Tibial artery (tissue), 4 donors: ENCODE data around the gene TMEM41A.
"Not testable (repeated sequence)": the region's sequence is repeated elsewhere in the genome, so short reads cannot be mapped to it uniquely, and the experiment has no call there.

Experiments used
- DNase-seq, 2 donors: peaks; one replicate each; pipeline ENCODE4 v3.0.0-alpha.2; 2019
- H3K27ac ChIP-seq, 2 donors: fragments of 200-600 bp; sonication (generic) in 1 of 2; 1 replicate in 1 of 2; 2 replicates in 1 of 2; pipeline ENCODE4 v1.5.1; 2018 to 2019; ENCODE audit warnings: mild to moderate bottlenecking in 1 of 2
- H3K27me3 ChIP-seq, 2 donors: fragments of 200-600 bp; sonication (generic) in 1 of 2; one replicate each; pipeline versions ENCODE4 v1.5.1 to v1.6.0; 2016 to 2019
- H3K36me3 ChIP-seq, 3 donors: fragments of 200-600 bp; sonication (generic) in 2 of 3; one replicate each; pipeline ENCODE4 v1.5.1; 2016 to 2019; ENCODE audit warnings: mild to moderate bottlenecking in 2 of 3
- H3K4me1 ChIP-seq, 4 donors: fragments of 200-600 bp; sonication (generic) in 2 of 4; 1 replicate in 3 of 4; 2 replicates in 1 of 4; pipeline ENCODE4 v1.5.1; 2016 to 2019
- H3K4me3 ChIP-seq, 2 donors: fragments of 200-600 bp; sonication (generic) in 1 of 2; 1 replicate in 1 of 2; 2 replicates in 1 of 2; pipeline ENCODE4 v1.5.1; 2018 to 2019; ENCODE audit warnings: mild to moderate bottlenecking in 2 of 2
- H3K9me3 ChIP-seq, 3 donors: fragments of 200-600 bp; sonication (generic) in 1 of 3; one replicate each; pipeline ENCODE4 v1.5.1; 2016 to 2019
- intact Hi-C: fragments of 100-400 bp; cut with DNase I; formaldehyde crosslinking; loops from one replicate; pipeline ENCODE4 v1.15.0; 2023; ENCODE audit warnings: low total_unique reads
- TF ChIP-seq, protein P1 (sequence below), 2 experiments: fragments of 200-600 bp in 1 of 2; fragments of 450-650 bp in 1 of 2; IDR thresholded peaks; one replicate each; pipeline ENCODE4 v1.5.1; 2017 to 2019; ENCODE audit warnings: antibody characterized with exemption in 2 of 2, mild to moderate bottlenecking in 1 of 2, moderate library complexity in 1 of 2

Gene TMEM41A

DNA sequence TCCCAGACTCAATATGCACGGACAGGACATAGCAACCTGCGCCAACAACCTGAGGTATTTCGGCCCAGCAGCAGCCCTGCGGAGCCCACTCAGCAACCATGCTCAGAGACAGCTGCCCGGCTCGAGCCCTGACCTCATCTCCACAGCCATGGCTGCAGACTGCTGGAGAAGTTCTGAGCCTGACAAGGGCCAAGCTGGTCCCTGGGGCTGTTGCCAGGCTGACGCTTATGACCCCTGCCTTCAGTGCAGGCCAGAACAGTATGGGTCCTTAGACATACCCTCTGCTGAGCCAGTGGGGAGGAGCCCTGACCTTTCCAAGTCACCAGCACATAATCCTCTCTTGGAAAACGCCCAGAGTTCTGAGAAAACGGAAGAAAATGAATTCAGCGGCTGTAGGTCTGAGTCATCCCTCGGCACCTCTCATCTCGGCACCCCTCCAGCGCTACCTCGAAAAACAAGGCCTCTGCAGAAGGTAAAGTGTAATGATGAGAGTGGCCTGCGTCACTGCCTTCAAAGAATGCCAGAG lies 25.5 kb downstream of the TMEM41A start:
- peaks cover 28 to 75% (median 40%) of the 10 kb centered on the region in 3 donors for H3K36me3 ChIP-seq
- intact Hi-C loops: no loop called here
- no peak for DNase-seq

DNA sequence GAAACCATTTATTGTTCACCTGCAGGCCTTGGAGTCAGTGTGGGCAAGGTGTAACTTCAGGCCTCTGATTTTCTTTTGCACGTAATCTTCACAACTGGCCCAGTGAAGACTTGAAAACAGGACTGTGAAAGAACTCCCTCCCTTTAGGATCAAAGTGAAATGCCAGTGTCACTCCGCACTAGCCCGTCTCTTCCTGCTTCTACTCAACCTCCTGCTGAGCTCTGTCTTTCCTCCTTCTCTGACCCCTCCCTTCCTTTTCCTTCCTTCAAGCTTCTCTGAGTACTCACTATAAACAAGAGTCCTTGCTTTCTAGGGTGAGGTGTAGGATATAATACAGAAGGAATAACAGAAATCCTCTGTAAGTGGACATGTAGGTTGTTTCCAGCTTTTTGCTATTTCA lies 28.5 kb downstream of the TMEM41A start:
- no peaks in the 10 kb centered on the region for H3K27me3 ChIP-seq
- peaks cover 42 to 75% (median 49%) of the 10 kb centered on the region in 3 donors for H3K36me3 ChIP-seq
- no peak for DNase-seq
- H3K9me3 ChIP-seq: no peaks in the 10 kb centered on the region
- TF ChIP-seq, protein P1, sequence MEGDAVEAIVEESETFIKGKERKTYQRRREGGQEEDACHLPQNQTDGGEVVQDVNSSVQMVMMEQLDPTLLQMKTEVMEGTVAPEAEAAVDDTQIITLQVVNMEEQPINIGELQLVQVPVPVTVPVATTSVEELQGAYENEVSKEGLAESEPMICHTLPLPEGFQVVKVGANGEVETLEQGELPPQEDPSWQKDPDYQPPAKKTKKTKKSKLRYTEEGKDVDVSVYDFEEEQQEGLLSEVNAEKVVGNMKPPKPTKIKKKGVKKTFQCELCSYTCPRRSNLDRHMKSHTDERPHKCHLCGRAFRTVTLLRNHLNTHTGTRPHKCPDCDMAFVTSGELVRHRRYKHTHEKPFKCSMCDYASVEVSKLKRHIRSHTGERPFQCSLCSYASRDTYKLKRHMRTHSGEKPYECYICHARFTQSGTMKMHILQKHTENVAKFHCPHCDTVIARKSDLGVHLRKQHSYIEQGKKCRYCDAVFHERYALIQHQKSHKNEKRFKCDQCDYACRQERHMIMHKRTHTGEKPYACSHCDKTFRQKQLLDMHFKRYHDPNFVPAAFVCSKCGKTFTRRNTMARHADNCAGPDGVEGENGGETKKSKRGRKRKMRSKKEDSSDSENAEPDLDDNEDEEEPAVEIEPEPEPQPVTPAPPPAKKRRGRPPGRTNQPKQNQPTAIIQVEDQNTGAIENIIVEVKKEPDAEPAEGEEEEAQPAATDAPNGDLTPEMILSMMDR (IDR thresholded peaks at IDR 0.05): no peak
- intact Hi-C loops: no loop called here
- H3K4me1 ChIP-seq: no peaks in the 10 kb centered on the region
- H3K4me3 ChIP-seq: no peak overlapping the region
- H3K27ac ChIP-seq: no peak overlapping the region

More for the DNA sequence above, 25.5 kb downstream of the TMEM41A start:
- H3K4me3 ChIP-seq: no peak overlapping the region
- TF ChIP-seq, protein P1 (IDR thresholded peaks at IDR 0.05): no peak
- H3K9me3 ChIP-seq: no peaks in the 10 kb centered on the region
- H3K27ac ChIP-seq: no peak overlapping the region
- H3K4me1 ChIP-seq: no peaks in the 10 kb centered on the region
- no peaks in the 10 kb centered on the region for H3K27me3 ChIP-seq

DNA sequence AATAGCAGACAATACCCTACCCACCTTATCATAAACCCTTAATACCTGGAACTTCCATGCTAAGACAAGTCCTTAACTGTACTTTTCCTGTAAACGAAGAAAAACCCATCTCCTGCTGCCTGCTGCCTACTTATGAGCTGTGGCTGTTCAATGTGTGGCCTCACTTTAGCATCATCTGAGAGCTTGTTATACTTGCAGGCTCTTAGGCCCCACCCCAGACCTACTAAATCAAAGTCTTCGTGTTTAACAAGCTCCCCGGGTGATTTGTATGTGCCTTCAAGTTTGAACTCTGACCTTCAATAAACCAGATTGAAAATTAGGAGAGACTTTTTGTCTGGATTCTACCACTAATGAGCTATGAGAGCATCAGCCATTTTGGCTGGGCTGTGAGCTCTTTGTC lies 29.3 kb downstream of the TMEM41A start:
- H3K4me1 ChIP-seq: no peaks in the 10 kb centered on the region
- TF ChIP-seq, protein P1 (IDR thresholded peaks at IDR 0.05): no peak
- intact Hi-C loops: no loop called here
- no peaks in the 10 kb centered on the region for H3K9me3 ChIP-seq
- H3K27me3 ChIP-seq: no peaks in the 10 kb centered on the region
- H3K27ac ChIP-seq: no peak overlapping the region
- H3K36me3 ChIP-seq: peaks cover 42 to 75% (median 46%) of the 10 kb centered on the region in 3 donors
- no peak overlapping the region for H3K4me3 ChIP-seq
- DNase-seq: no peak

DNA sequence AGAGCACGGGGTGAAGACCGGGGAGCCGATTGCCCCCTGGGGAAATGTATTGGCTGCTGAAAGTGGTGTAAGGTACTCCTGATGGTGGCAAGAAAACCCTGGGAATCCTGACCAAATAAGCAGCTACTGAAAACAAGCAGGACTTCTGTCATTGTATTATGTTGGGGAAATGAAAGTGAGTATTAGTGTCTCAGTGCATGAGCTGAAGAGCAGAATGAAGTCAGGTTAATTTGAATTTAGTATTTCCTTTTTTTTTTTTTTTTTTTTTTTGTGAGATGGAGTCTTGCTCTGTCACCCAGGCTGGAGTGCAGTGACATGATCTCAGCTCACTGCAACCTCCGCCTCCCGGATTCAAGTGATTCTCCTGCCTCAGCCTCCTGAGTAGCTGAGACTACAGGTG lies 32.7 kb downstream of the TMEM41A start:
- H3K4me1 ChIP-seq, H3K27ac ChIP-seq, H3K9me3 ChIP-seq, H3K27me3 ChIP-seq, DNase-seq, intact Hi-C loops, H3K4me3 ChIP-seq: not testable (repeated sequence)
- H3K36me3 ChIP-seq: peaks cover 25 to 67% (median 33%) of the 10 kb centered on the region in 3 donors

DNA sequence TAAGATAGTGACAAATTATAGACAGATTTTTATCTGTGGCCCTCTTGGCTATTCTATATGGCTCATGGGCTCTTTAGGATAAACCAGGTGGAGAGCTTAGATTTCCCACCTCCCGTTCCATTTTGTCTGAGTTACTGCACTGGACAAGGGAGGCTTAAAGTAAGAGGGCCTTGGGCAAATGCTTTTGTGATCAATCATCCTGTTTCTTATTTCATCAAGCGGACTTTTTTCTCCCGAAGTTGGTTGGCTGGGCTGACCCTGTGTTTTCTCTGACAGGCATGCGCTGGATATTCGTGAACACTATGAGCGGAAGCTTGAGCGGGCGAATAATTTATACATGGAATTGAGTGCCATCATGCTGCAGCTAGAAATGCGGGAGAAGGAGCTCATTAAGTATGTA lies 33.4 kb downstream of the TMEM41A start:
- Histone ChIP-seq H3K9me3 (no peaks in the 10 kb centered on the region), H3K27ac (no peak overlapping the region), H3K27me3 (no peaks in the 10 kb centered on the region), H3K36me3 (peaks cover 25 to 67% (median 33%) of the 10 kb centered on the region in 3 donors), H3K4me3 (no peak overlapping the region), H3K4me1 (no peaks in the 10 kb centered on the region)
- TF ChIP-seq, protein P1 (IDR thresholded peaks at IDR 0.05): no peak
- no peak for DNase-seq
- intact Hi-C loops: no loop called here

DNA sequence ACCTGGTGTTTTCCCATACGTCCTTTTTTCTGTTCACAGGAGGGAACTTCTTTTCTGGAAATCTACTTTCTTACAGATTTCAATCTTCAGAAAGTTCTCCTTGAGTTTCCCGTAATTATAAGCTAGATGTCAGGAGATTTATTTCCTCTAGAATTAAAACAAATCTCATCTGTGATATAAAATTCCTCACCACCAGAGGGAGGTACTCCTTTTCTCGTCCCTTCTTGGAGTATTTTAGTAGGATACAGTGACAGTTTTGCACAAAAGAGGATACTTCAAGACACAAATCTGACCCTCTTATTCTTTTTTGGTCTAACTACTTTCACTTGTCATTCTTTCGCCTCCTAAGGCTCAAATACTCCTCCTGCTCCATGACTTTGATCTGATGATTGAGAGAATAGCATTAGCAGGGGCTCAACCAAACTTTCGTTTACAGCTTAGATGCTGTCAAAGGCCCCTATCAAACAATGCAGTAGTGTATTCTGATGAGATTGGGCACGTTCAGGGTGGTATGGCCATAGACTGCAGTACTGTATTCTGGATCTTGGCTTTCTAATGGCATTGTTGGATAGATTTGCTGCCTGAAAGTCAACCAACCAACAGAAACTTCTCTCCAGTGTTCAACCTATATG lies 38.0 kb downstream of the TMEM41A start:
- Histone ChIP-seq H3K9me3 (no peaks in the 10 kb centered on the region), H3K27ac (no peak overlapping the region), H3K36me3 (peaks cover 8 to 32% (median 11%) of the 10 kb centered on the region in 3 donors), H3K27me3 (no peaks in the 10 kb centered on the region), H3K4me3 (no peak overlapping the region), H3K4me1 (no peaks in the 10 kb centered on the region)
- intact Hi-C loops: no loop called here
- TF ChIP-seq, protein P1 (IDR thresholded peaks at IDR 0.05): no peak
- DNase-seq: no peak
